ENCODE results near the gene IFNB1. TPM values are rescaled to one million over a fixed set of nuclear protein-coding genes. Genes with fewer than 3 reads are reported as not detected.
A peak's percentile ranks its signal among the peaks of the same experiment; 100 is the strongest.

Gene IFNB1
- polyA plus RNA-seq, 1 of the 3 experiments (the other 2 are of a cell fraction) = not detected

DNA sequence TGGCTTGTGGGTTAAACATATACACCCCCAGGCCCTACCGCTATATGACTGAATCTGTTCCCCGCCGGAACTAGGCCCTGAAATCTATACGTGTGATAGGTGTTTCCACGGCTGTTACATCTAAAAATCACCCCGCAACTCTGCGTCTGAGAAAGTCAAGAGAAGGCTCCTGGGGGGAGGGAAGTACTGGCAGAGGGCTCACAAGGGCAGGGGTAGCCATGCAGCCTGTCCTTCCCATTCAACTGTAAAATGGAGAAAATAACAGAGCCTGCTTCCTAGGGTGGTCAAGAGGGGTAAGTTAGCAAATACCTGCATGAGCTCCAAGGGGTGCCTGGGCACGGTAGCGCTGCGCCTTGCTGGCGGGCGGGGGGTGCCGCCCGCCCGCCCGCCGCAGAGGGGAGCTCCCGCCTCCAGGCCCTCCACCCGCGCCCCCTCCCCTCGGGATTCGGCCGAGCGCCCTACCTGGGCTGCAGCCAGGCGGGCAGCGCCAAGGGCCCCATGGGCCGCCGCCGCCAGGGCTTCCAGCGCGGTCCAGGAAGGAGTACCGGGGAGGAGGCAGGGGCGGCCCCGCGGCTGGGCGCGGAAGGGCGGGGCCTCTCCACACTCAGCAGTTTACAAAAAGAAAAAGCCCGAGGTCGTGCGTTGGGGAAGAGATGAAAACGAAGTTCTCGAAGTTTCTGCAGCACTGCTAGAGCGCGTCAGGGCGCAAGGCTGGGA is 46.5 kb downstream of the IFNB1 start, which contains the start of gene HACD4:
TSS of gene HACD4 (minus strand) at position 550 of the 717 bp plus-strand sequence. CDS start at position 500, 50 bp downstream.
- H2AFZ ChIP-seq (ENCODE audit: low read depth) = no peak within 1 kb of the TSS
- CTCF ChIA-PET = interaction anchor here (2.5 kb wide), 1 partner anchor 80 kb away, joined by 9 read pairs; no protein-coding TSS in a partner anchor
- no peak within 1 kb of the TSS for H3K27ac ChIP-seq (ENCODE audit: low read depth in 2 of 2, low read length in 1 of 2)
- 59% methylated on average over 42 of the region's 46 CpGs for WGBS (ENCODE audit: low lambda C conversion rate)
- POLR2A ChIA-PET = no interaction called here
- no peaks in the 10 kb centered on the region for H3K36me3 ChIP-seq (replicated peaks in 1 of 2; ENCODE audit: control insufficient read depth in 1 of 2, insufficient read depth in 2 of 2, low read length in 1 of 2)
- TF ChIP-seq RXRA (IDR thresholded peaks at IDR 0.05; ENCODE audit: borderline replicate concordance, low read depth) (no peak), CHD2 (IDR thresholded peaks at IDR 0.05; ENCODE audit: low read length, partially characterized antibody) (no peak), TCF12 (IDR thresholded peaks at IDR 0.05) (no peak), NFIC (IDR thresholded peaks at IDR 0.05; ENCODE audit: borderline replicate concordance) (no peak), RCOR1 (IDR thresholded peaks at IDR 0.05; ENCODE audit: low read length) (no peak), NRF1 (IDR thresholded peaks at IDR 0.05; ENCODE audit: low read depth, low read length) (no peak), TAF1 (IDR thresholded peaks at IDR 0.05; ENCODE audit: borderline replicate concordance, low read depth, low read length) (no peak), ELF1 (IDR thresholded peaks at IDR 0.05) (no peak), MXI1 (IDR thresholded peaks at IDR 0.05; ENCODE audit: low read depth, low read length) (no peak)
- TF ChIP-seq, protein P1, sequence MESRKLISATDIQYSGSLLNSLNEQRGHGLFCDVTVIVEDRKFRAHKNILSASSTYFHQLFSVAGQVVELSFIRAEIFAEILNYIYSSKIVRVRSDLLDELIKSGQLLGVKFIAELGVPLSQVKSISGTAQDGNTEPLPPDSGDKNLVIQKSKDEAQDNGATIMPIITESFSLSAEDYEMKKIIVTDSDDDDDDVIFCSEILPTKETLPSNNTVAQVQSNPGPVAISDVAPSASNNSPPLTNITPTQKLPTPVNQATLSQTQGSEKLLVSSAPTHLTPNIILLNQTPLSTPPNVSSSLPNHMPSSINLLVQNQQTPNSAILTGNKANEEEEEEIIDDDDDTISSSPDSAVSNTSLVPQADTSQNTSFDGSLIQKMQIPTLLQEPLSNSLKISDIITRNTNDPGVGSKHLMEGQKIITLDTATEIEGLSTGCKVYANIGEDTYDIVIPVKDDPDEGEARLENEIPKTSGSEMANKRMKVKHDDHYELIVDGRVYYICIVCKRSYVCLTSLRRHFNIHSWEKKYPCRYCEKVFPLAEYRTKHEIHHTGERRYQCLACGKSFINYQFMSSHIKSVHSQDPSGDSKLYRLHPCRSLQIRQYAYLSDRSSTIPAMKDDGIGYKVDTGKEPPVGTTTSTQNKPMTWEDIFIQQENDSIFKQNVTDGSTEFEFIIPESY (IDR thresholded peaks at IDR 0.05; ENCODE audit: borderline replicate concordance, low read depth) = no peak
- TF ChIP-seq, protein P2, sequence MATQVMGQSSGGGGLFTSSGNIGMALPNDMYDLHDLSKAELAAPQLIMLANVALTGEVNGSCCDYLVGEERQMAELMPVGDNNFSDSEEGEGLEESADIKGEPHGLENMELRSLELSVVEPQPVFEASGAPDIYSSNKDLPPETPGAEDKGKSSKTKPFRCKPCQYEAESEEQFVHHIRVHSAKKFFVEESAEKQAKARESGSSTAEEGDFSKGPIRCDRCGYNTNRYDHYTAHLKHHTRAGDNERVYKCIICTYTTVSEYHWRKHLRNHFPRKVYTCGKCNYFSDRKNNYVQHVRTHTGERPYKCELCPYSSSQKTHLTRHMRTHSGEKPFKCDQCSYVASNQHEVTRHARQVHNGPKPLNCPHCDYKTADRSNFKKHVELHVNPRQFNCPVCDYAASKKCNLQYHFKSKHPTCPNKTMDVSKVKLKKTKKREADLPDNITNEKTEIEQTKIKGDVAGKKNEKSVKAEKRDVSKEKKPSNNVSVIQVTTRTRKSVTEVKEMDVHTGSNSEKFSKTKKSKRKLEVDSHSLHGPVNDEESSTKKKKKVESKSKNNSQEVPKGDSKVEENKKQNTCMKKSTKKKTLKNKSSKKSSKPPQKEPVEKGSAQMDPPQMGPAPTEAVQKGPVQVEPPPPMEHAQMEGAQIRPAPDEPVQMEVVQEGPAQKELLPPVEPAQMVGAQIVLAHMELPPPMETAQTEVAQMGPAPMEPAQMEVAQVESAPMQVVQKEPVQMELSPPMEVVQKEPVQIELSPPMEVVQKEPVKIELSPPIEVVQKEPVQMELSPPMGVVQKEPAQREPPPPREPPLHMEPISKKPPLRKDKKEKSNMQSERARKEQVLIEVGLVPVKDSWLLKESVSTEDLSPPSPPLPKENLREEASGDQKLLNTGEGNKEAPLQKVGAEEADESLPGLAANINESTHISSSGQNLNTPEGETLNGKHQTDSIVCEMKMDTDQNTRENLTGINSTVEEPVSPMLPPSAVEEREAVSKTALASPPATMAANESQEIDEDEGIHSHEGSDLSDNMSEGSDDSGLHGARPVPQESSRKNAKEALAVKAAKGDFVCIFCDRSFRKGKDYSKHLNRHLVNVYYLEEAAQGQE (IDR thresholded peaks at IDR 0.05; ENCODE audit: low read depth, low read length) = no peak
- peak within 1 kb of the TSS in 1 of 2 experiments; percentile 6; a peak in 1 of 4 replicates for H3K4me3 ChIP-seq (ENCODE audit: low read depth in 2 of 2, low read length in 1 of 2)
- 0 out of 4 replicates have a peak, but pooled peaks cover 0 to 5% of the 10 kb centered on the region in 2 experiments for H3K4me1 ChIP-seq (ENCODE audit: control insufficient read depth in 1 of 2, insufficient read depth in 2 of 2, low read depth in 1 of 2, low read length in 1 of 2)
- no peaks in the 10 kb centered on the region for H3K27me3 ChIP-seq (ENCODE audit: insufficient read depth)
- no peaks in the 10 kb centered on the region for H3K9me2 ChIP-seq
- H4K20me1 ChIP-seq (ENCODE audit: insufficient read depth) = no peaks in the 10 kb centered on the region
- H3K9me3 ChIP-seq = no peaks in the 10 kb centered on the region
- no peaks in the 10 kb centered on the region for H3K79me2 ChIP-seq (ENCODE audit: insufficient read depth)
- H3F3A ChIP-seq (replicated peaks; ENCODE audit: insufficient read depth) = no peaks in the 10 kb centered on the region
- peak; percentile 68 for DNase-seq
- no peak within 1 kb of the TSS for H3K9ac ChIP-seq
- H3K4me2 ChIP-seq = no peak within 1 kb of the TSS
